ENCODE data around the gene HS6ST3. TPM values are rescaled to one million over a fixed set of nuclear protein-coding genes. Genes with fewer than 3 reads are reported as not detected.

Gene HS6ST3
- total RNA-seq, 4 donors from 2014 or later: 0.97 to 2.2 (median 2.0) TPM

GRCh38 chr13:96686286-96686685 lies 596.4 kb downstream of the HS6ST3 start:
- no peaks in the 10 kb centered on the region for H3K4me1 ChIP-seq
- no peak for ATAC-seq
- H3K9me3 ChIP-seq: no peaks in the 10 kb centered on the region
- TF ChIP-seq CTCF (IDR thresholded peaks at IDR 0.05 in 4 of 5, conservative IDR thresholded peaks at IDR 0.05 in 1 of 5) (no peak), POLR2A (IDR thresholded peaks at IDR 0.05) (no peak)
- DNase-seq: no peak
- no peaks in the 10 kb centered on the region for H3K27me3 ChIP-seq
- no peak overlapping the region for H3K27ac ChIP-seq
- H3K36me3 ChIP-seq: no peaks in the 10 kb centered on the region
- intact Hi-C loops (cut with DNase I; ENCODE audit: low total_unique reads): no loop called here
- in situ Hi-C loops (cut with MboI; ENCODE audit: low sequenced_read_pairs in 4 of 4): no loop called here
- H3K4me3 ChIP-seq: no peak overlapping the region

- ATAC-seq: no peak
- no peak for TF ChIP-seq CTCF (IDR thresholded peaks at IDR 0.05 in 4 of 5, conservative IDR thresholded peaks at IDR 0.05 in 1 of 5)
- TF ChIP-seq POLR2A (IDR thresholded peaks at IDR 0.05): no peak
- DNase-seq: no peak
- Histone ChIP-seq H3K36me3 (no peaks in the 10 kb centered on the region), H3K4me1 (no peaks in the 10 kb centered on the region), H3K4me3 (no peak overlapping the region), H3K27ac (no peak overlapping the region), H3K9me3 (no peaks in the 10 kb centered on the region), H3K27me3 (no peaks in the 10 kb centered on the region)
- in situ Hi-C loops (cut with MboI; ENCODE audit: low sequenced_read_pairs in 4 of 4): no loop called here
- intact Hi-C loops (cut with DNase I; ENCODE audit: low total_unique reads): no loop called here
Measured at GRCh38 chr13:96687191-96687590, 597.3 kb downstream of the HS6ST3 start.

- H3K9me3 ChIP-seq: no peaks in the 10 kb centered on the region
- DNase-seq (no peak), ATAC-seq (no peak)
- H3K4me1 ChIP-seq: no peaks in the 10 kb centered on the region
- intact Hi-C loops (cut with DNase I; ENCODE audit: low total_unique reads): no loop called here
- H3K4me3 ChIP-seq: no peak overlapping the region
- no peaks in the 10 kb centered on the region for H3K27me3 ChIP-seq
- TF ChIP-seq POLR2A (IDR thresholded peaks at IDR 0.05): no peak
- no peak for TF ChIP-seq CTCF (IDR thresholded peaks at IDR 0.05 in 4 of 5, conservative IDR thresholded peaks at IDR 0.05 in 1 of 5)
- in situ Hi-C loops (cut with MboI; ENCODE audit: low sequenced_read_pairs in 4 of 4): no loop called here
- no peaks in the 10 kb centered on the region for H3K36me3 ChIP-seq
- H3K27ac ChIP-seq: no peak overlapping the region
Measured at GRCh38 chr13:96690998-96691397, 601.1 kb downstream of the HS6ST3 start.

- intact Hi-C loops (cut with DNase I; ENCODE audit: low total_unique reads) (no loop called here), in situ Hi-C loops (cut with MboI; ENCODE audit: low sequenced_read_pairs in 4 of 4) (no loop called here)
- Histone ChIP-seq H3K27ac (no peak overlapping the region), H3K27me3 (no peaks in the 10 kb centered on the region), H3K36me3 (no peaks in the 10 kb centered on the region), H3K4me3 (no peak overlapping the region), H3K4me1 (no peaks in the 10 kb centered on the region), H3K9me3 (no peaks in the 10 kb centered on the region)
- DNase-seq: no peak
- ATAC-seq: no peak
- TF ChIP-seq CTCF (IDR thresholded peaks at IDR 0.05 in 4 of 5, conservative IDR thresholded peaks at IDR 0.05 in 1 of 5) (no peak), POLR2A (IDR thresholded peaks at IDR 0.05) (no peak)
Measured at GRCh38 chr13:96696389-96696900, 606.5 kb downstream of the HS6ST3 start.

GRCh38 chr13:96700657-96701056 lies 610.8 kb downstream of the HS6ST3 start:
- no peaks in the 10 kb centered on the region for H3K36me3 ChIP-seq
- no peak overlapping the region for H3K27ac ChIP-seq
- H3K4me3 ChIP-seq: no peak overlapping the region
- H3K9me3 ChIP-seq: no peaks in the 10 kb centered on the region
- in situ Hi-C loops (cut with MboI; ENCODE audit: low sequenced_read_pairs in 4 of 4): no loop called here
- TF ChIP-seq CTCF (IDR thresholded peaks at IDR 0.05 in 4 of 5, conservative IDR thresholded peaks at IDR 0.05 in 1 of 5) (no peak), POLR2A (IDR thresholded peaks at IDR 0.05) (no peak)
- intact Hi-C loops (cut with DNase I; ENCODE audit: low total_unique reads): no loop called here
- ATAC-seq (no peak), DNase-seq (no peak)
- H3K4me1 ChIP-seq: no peaks in the 10 kb centered on the region
- no peaks in the 10 kb centered on the region for H3K27me3 ChIP-seq
